Adrenal gland (tissue), 12 donors: ENCODE results near the gene AHRR. TPM values are rescaled to one million over a fixed set of nuclear protein-coding genes. Genes with fewer than 3 reads are reported as not detected.
"Not testable (repeated sequence)": the region's sequence is repeated elsewhere in the genome, so short reads cannot be mapped to it uniquely, and the experiment has no call there.

ENCODE experiments used
- DNase-seq, 7 donors: peaks; one replicate each; pipeline ENCODE4 v3.0.0-alpha.2; 2019 to 2020
- H3K27ac ChIP-seq, 5 donors: fragments of 200-600 bp; sonication (generic) in 4 of 5; 1 replicate in 3 of 5; 2 replicates in 2 of 5; pipeline versions ENCODE4 v1.5.1 to v1.8.0; 2016 to 2020; ENCODE audit warnings: mild to moderate bottlenecking in 1 of 5
- H3K27me3 ChIP-seq: fragments of 200-600 bp; 2 replicates; pipeline ENCODE4 v1.8.0; 2021
- H3K36me3 ChIP-seq, 2 donors: fragments of 200-600 bp; replicated peaks in 1 of 2; 1 replicate in 1 of 2; 2 replicates in 1 of 2; pipeline versions ENCODE4 v1.5.1 to v1.8.0; 2018 to 2022
- H3K4me1 ChIP-seq, 2 donors: fragments of 200-600 bp; replicated peaks in 1 of 2; 1 replicate in 1 of 2; 2 replicates in 1 of 2; pipeline versions ENCODE4 v1.5.1 to v1.8.0; 2018 to 2021
- H3K4me3 ChIP-seq, 4 donors: fragments of 200-600 bp; sonication (generic) in 3 of 4; one replicate each; pipeline ENCODE4 v1.5.1; 2016 to 2018
- H3K9me3 ChIP-seq, 3 donors: fragments of 200-600 bp; sonication (generic) in 1 of 3; replicated peaks in 1 of 3; 1 replicate in 2 of 3; 2 replicates in 1 of 3; pipeline versions ENCODE4 v1.5.1 to v1.8.0; 2016 to 2021
- POLR2A ChIP-seq, 2 donors: fragments of 450-650 bp; IDR thresholded peaks; one replicate each; pipeline ENCODE4 v1.6.1; 2017; ENCODE audit warnings: antibody characterized with exemption in 2 of 2, mild to moderate bottlenecking in 2 of 2, moderate library complexity in 1 of 2
- whole genome bisulfite sequencing, 4 donors: extraction: QIAGEN DNeasy Blood & Tissue Kit in 2 of 4; methylation state at CpG; one replicate each; pipeline versions ENCODE4 v1.1.5 to v1.1.7; 2013 to 2017; 5-methylcytosine and 5-hydroxymethylcytosine counted together
- intact Hi-C, 2 donors: fragments of 100-400 bp; cut with DNase I; formaldehyde crosslinking; loops; one replicate each; pipeline versions ENCODE4 v1.14.1 to v1.15.0; 2022 to 2023
- polyA plus RNA-seq, 3 donors: library from polyadenylated mRNA; stranded (reverse); fragments of 200-250 nt in 2 of 3; fragments of 350-450 nt in 1 of 3; fragmentation: Illumina TruSeq in 1 of 3; extraction: RNeasy Lipid Tissue Mini Kit (QIAGEN cat#74804) in 1 of 3; gene quantifications; one replicate each; pipeline ENCODE4 v1.2.3, GENCODE V29; 2013 to 2014
- total RNA-seq, 9 donors: library from RNA; depleted of rRNA in 4 of 9; stranded (reverse); fragments of >200 nt in 4 of 9; fragments of 120-200 nt in 1 of 9; fragmentation: NEBNext Ultra II Directional in 1 of 9; extraction: Animal tissue kit (Norgen Biotek cat#: 25700) in 1 of 9; gene quantifications; one replicate each; pipeline versions ENCODE4 v1.1.0 to v1.2.4, GENCODE V29; 2013 to 2023
- TF ChIP-seq, protein P1 (sequence below), 6 experiments: fragments of 450-650 bp in 4 of 6; fragments of 200-600 bp in 2 of 6; sonication (generic) in 1 of 6; IDR thresholded peaks; 1 replicate in 5 of 6; 2 replicates in 1 of 6; pipeline versions ENCODE4 v1.5.1 to v1.8.0; 2016 to 2021; ENCODE audit warnings: antibody characterized with exemption in 6 of 6, mild to moderate bottlenecking in 2 of 6, moderate library complexity in 1 of 6
- donor health status: healthy with polysubstance abuse.
- donor health status: Bipolar disorder and iron deficiency.
- donor health status: DM: yes; HTN: yes; CAD: no.
- donor health status: DM: no; HTN: no; CAD: no.
- donor health status: DM: no; HTN: no; CAD: no.
- donor health status: DM: yes; HTN: yes; CAD: no.

Gene AHRR
- total and polyA plus RNA-seq, 12 donors: 0.17 to 3.6 (median 0.99) TPM

DNA sequence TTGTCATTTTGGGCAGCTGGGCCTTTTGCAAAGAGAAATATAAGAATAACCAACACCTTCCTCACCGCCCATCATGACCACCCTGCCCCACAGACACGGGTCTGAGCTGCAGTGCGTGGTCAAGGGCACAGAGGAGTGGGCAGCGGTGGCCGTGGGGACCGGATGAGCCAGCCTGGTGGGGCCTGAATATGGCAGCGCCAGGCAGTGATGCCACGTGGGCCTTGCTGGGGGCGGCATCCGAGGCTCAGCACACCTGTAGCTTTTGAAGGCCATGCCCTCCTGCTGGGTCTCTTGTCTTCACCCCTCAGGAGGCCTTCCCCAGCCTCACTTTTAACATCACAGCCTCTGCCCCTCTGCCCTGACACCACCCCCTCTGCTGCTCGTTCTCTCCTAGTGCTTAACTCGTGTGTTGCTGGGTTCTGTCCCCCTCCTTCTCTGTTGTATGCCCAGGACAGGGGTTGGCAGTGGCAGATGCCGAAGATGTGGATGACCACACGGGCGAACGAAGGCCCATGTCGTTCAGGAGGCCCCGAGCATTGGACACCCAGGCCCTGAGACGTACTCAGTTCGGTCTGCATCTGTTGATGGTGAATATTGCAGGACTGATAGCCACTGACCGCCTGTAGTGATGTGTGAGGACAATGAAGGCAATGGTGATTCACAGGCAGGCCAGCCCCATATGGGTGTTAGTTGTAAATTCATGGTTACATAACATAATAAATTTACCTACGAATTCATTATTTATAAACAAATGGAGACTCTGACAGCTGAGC is 46.0 kb downstream of the AHRR start:
- no peak overlapping the region for H3K4me3 ChIP-seq
- no peak overlapping the region for H3K27ac ChIP-seq
- intact Hi-C loops: no loop called here
- no peaks in the 10 kb centered on the region for H3K36me3 ChIP-seq
- H3K9me3 ChIP-seq: peaks cover 0 to 8% (median 0%) of the 10 kb centered on the region in 3 donors
- H3K4me1 ChIP-seq: no peaks in the 10 kb centered on the region
- WGBS, 4 donors: 89 to 92% (median 90%) methylated on average over 20 to 22 of the region's 22 CpGs
- H3K27me3 ChIP-seq: no peaks in the 10 kb centered on the region
- DNase-seq: peak in 1 of 7 donors; percentile 24
- no peak for TF ChIP-seq POLR2A (IDR thresholded peaks at IDR 0.05)
- TF ChIP-seq, protein P1, sequence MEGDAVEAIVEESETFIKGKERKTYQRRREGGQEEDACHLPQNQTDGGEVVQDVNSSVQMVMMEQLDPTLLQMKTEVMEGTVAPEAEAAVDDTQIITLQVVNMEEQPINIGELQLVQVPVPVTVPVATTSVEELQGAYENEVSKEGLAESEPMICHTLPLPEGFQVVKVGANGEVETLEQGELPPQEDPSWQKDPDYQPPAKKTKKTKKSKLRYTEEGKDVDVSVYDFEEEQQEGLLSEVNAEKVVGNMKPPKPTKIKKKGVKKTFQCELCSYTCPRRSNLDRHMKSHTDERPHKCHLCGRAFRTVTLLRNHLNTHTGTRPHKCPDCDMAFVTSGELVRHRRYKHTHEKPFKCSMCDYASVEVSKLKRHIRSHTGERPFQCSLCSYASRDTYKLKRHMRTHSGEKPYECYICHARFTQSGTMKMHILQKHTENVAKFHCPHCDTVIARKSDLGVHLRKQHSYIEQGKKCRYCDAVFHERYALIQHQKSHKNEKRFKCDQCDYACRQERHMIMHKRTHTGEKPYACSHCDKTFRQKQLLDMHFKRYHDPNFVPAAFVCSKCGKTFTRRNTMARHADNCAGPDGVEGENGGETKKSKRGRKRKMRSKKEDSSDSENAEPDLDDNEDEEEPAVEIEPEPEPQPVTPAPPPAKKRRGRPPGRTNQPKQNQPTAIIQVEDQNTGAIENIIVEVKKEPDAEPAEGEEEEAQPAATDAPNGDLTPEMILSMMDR (IDR thresholded peaks at IDR 0.05): no peak

DNA sequence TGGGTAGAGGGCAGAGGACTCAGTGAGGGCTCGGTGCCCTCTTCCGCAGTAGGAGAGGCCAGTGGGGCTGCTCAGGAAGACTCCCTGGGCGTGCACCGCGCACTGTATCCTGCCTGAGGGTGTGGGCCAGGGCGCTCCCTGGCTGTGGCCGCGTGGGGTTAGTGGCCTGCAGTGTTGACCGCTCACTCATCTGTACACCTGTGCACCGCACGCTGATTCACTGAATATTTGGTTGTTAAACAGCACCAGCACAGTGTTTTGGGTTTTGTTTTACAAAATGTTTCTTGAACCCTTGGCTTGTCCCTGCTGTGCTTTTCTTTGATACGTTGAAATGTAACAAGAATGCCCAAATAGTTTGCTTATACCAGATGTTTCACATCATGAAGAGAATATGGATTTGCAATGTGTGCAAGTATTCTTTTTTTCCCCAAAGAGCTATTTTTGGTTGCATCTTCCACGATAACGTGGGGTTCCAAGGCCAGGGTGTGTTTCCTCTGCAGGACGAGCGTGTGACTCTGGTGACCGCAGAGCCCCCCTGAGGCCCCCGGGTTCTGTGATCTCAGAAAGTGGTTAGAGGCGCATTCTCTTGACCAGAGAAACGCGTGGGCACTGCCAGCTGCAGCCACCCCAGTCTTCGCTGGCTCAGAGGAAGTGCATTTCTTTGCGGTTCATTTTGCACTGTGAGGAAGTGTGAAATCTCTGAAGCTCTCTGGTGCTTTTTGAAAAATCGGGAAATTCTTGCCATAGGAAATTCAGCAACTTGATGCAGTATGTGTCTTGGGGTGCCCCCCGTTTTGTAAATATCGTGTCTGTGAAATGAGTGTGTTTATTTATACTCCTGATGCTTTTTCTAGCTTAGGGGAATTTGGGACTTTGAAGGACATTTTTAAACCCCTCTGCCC is 46.9 kb downstream of the AHRR start:
- Histone ChIP-seq H3K9me3 (peaks cover 0 to 8% (median 0%) of the 10 kb centered on the region in 3 donors), H3K27me3 (no peaks in the 10 kb centered on the region), H3K27ac (no peak overlapping the region), H3K36me3 (no peaks in the 10 kb centered on the region), H3K4me3 (no peak overlapping the region), H3K4me1 (no peaks in the 10 kb centered on the region)
- DNase-seq: peak in 2 of 7 donors; percentile 14 to 45
- intact Hi-C loops: no loop called here
- no peak for TF ChIP-seq POLR2A (IDR thresholded peaks at IDR 0.05)
- TF ChIP-seq, protein P1 (IDR thresholded peaks at IDR 0.05): no peak
- 61 to 64% (median 62%) methylated on average over 22 to 26 of the region's 26 CpGs for WGBS, 4 donors

GRCh38 chr5:369151-369868 is 47.8 kb downstream of the AHRR start:
- no peaks in the 10 kb centered on the region for H3K36me3 ChIP-seq
- H3K27me3 ChIP-seq: no peaks in the 10 kb centered on the region
- H3K4me3 ChIP-seq: no peak overlapping the region
- 67 to 77% (median 74%) methylated on average over 10 to 15 of the region's 15 CpGs for WGBS, 4 donors
- peak in 2 of 7 donors; percentile 6 to 40 for DNase-seq
- H3K27ac ChIP-seq: no peak overlapping the region
- intact Hi-C loops: no loop called here
- H3K9me3 ChIP-seq: peaks cover 0 to 3% (median 0%) of the 10 kb centered on the region in 3 donors
- TF ChIP-seq, protein P1 (IDR thresholded peaks at IDR 0.05): no peak
- TF ChIP-seq POLR2A (IDR thresholded peaks at IDR 0.05): no peak
- peaks cover 0 to 5% of the 10 kb centered on the region in 2 donors for H3K4me1 ChIP-seq

GRCh38 chr5:369869-370236 is 48.3 kb downstream of the AHRR start:
- H3K27me3 ChIP-seq, H3K4me3 ChIP-seq, intact Hi-C loops, H3K4me1 ChIP-seq, DNase-seq, H3K36me3 ChIP-seq, H3K9me3 ChIP-seq, H3K27ac ChIP-seq: not testable (repeated sequence)
- 85 to 95% (median 91%) methylated on average over 12 to 21 of the region's 21 CpGs for WGBS, 4 donors
